ENCODE measurements around the gene HGD. TPM values are rescaled to one million over a fixed set of nuclear protein-coding genes. Genes with fewer than 3 reads are reported as not detected.

HGD gene
- total and polyA plus RNA-seq, 7 experiments from 2014 or later = 0.44 to 4.9 (median 2.6) TPM; not detected in 2

GRCh38 chr3:120710369-120710768 is 28.3 kb upstream of the HGD start:
- Histone ChIP-seq H3K9me3 (ENCODE audit: control insufficient read depth in 2 of 3, low read length in 3 of 3) (no peaks in the 10 kb centered on the region), H3K4me3 (ENCODE audit: low read length) (no peak overlapping the region), H3K27ac (ENCODE audit: low read depth, low read length) (no peak overlapping the region), H3K27me3 (ENCODE audit: control insufficient read depth in 2 of 2, insufficient read depth in 2 of 2, low read length in 2 of 2) (no peaks in the 10 kb centered on the region), H3K4me1 (ENCODE audit: control insufficient read depth in 2 of 2, insufficient read depth in 2 of 2, low read length in 2 of 2) (no peaks in the 10 kb centered on the region), H3K36me3 (ENCODE audit: control insufficient read depth in 2 of 3, insufficient read depth in 3 of 3, low read length in 3 of 3) (peaks cover 0 to 4% (median 0%) of the 10 kb centered on the region in 3 experiments)
- Mint-ChIP-seq H3K9me3 (no peaks in the 10 kb centered on the region), H3K36me3 (peaks cover 0 to 43% (median 25%) of the 10 kb centered on the region in 5 donors), H3K4me1 (peaks cover 0 to 28% (median 17%) of the 10 kb centered on the region in 7 donors), H3K27me3 (no peaks in the 10 kb centered on the region), H3K4me3 (no peak overlapping the region), H3K27ac (no peak overlapping the region)
- intact Hi-C loops (cut with micrococcal nuclease) = loop anchor here in 1 of 2 donors (10.0 kb wide), 1 partner anchor 1246 kb away; the partner anchor contains the start of genes POGLUT1 and TMEM39A
- DNase-seq = no peak
- POLR2A ChIA-PET = interaction anchor here (1.0 kb wide), 1 partner anchor 11 kb away, joined by 3 read pairs; no protein-coding TSS in a partner anchor
- ATAC-seq = no peak
- CTCF ChIA-PET = no interaction called here

DNA sequence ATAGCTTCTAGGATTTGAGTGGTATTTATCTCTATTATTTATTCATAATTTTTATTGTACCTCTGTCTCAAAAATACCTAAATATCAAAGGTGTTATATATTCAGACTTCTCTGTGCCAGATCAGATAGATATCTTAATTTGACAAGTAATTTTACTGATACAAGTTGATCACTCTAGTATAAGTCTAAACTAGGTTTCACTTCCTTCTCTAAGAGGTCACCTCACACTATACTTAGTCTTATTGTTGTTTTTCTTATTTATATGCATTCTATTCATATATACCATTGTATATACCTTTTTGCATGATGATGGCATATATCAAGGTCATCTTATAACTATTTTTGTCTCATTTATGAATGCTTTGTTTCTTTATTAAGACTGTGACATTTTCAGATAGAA is 26.4 kb upstream of the HGD start:
- H3K36me3 ChIP-seq (ENCODE audit: control insufficient read depth in 2 of 3, insufficient read depth in 3 of 3, low read length in 3 of 3) = peaks cover 0 to 4% (median 0%) of the 10 kb centered on the region in 3 experiments
- ChIA-PET CTCF (interaction anchor here (0.6 kb wide), 1 partner anchor 9 kb away, joined by 3 read pairs; no protein-coding TSS in a partner anchor), POLR2A (interaction anchor here (0.6 to 1.4 kb wide), 2 partner anchors 9 to 22 kb away, joined by 3 read pairs; no protein-coding TSS in a partner anchor)
- DNase-seq (no peak), ATAC-seq (no peak)
- no peak overlapping the region for H3K4me3 ChIP-seq (ENCODE audit: low read length)
- H3K9me3 ChIP-seq (ENCODE audit: control insufficient read depth in 2 of 3, low read length in 3 of 3) = no peaks in the 10 kb centered on the region
- no peaks in the 10 kb centered on the region for H3K4me1 ChIP-seq (ENCODE audit: control insufficient read depth in 2 of 2, insufficient read depth in 2 of 2, low read length in 2 of 2)
- no peaks in the 10 kb centered on the region for H3K27me3 ChIP-seq (ENCODE audit: control insufficient read depth in 2 of 2, insufficient read depth in 2 of 2, low read length in 2 of 2)
- intact Hi-C loops (cut with micrococcal nuclease) = loop anchor here in 1 of 2 donors (2.0 to 5.0 kb wide), 2 partner anchors 16 to 34 kb away; partner anchors contain the start of genes GTF2E1 and RABL3
- Mint-ChIP-seq H3K27ac (peak overlapping the region in 2 of 9 donors; percentile 13 to 62), H3K4me3 (no peak overlapping the region), H3K4me1 (peaks cover 0 to 21% (median 10%) of the 10 kb centered on the region in 7 donors), H3K36me3 (peaks cover 8 to 50% (median 34%) of the 10 kb centered on the region in 5 donors), H3K9me3 (peaks cover under 1 to 11% (median 6%) of the 10 kb centered on the region in 11 donors), H3K27me3 (no peaks in the 10 kb centered on the region)
- H3K27ac ChIP-seq (ENCODE audit: low read depth, low read length) = no peak overlapping the region

GRCh38 chr3:120706950-120707349 is 24.9 kb upstream of the HGD start:
- ATAC-seq (no peak), DNase-seq (no peak)
- Mint-ChIP-seq H3K4me1 (peaks cover 0 to 21% (median 6%) of the 10 kb centered on the region in 7 donors), H3K9me3 (peaks cover 3 to 17% (median 8%) of the 10 kb centered on the region in 11 donors), H3K27ac (peak overlapping the region in 5 of 9 donors; percentile 0 to 72 (median 29)), H3K36me3 (peaks cover 8 to 60% (median 45%) of the 10 kb centered on the region in 5 donors), H3K27me3 (no peaks in the 10 kb centered on the region), H3K4me3 (no peak overlapping the region)
- H3K4me3 ChIP-seq (ENCODE audit: low read length) = no peak overlapping the region
- H3K9me3 ChIP-seq (ENCODE audit: control insufficient read depth in 2 of 3, low read length in 3 of 3) = no peaks in the 10 kb centered on the region
- no peak overlapping the region for H3K27ac ChIP-seq (ENCODE audit: low read depth, low read length)
- no peaks in the 10 kb centered on the region for H3K4me1 ChIP-seq (ENCODE audit: control insufficient read depth in 2 of 2, insufficient read depth in 2 of 2, low read length in 2 of 2)
- POLR2A ChIA-PET = no interaction called here
- CTCF ChIA-PET = no interaction called here
- no peaks in the 10 kb centered on the region for H3K27me3 ChIP-seq (ENCODE audit: control insufficient read depth in 2 of 2, insufficient read depth in 2 of 2, low read length in 2 of 2)
- H3K36me3 ChIP-seq (ENCODE audit: control insufficient read depth in 2 of 3, insufficient read depth in 3 of 3, low read length in 3 of 3) = peaks cover 0 to 9% (median 0%) of the 10 kb centered on the region in 3 experiments
- intact Hi-C loops (cut with micrococcal nuclease) = loop anchor here in 1 of 2 donors (5.0 kb wide), 1 partner anchor 35 kb away; the partner anchor contains the start of genes GTF2E1 and RABL3

- Mint-ChIP-seq H3K4me3 (no peak overlapping the region), H3K27me3 (no peaks in the 10 kb centered on the region), H3K27ac (peak overlapping the region in 4 of 9 donors; percentile 0 to 72 (median 18)), H3K4me1 (peaks cover 0 to 21% (median 6%) of the 10 kb centered on the region in 7 donors), H3K36me3 (peaks cover 8 to 67% (median 54%) of the 10 kb centered on the region in 5 donors), H3K9me3 (peaks cover 3 to 17% (median 8%) of the 10 kb centered on the region in 11 donors)
- Histone ChIP-seq H3K4me1 (ENCODE audit: control insufficient read depth in 2 of 2, insufficient read depth in 2 of 2, low read length in 2 of 2) (no peaks in the 10 kb centered on the region), H3K36me3 (ENCODE audit: control insufficient read depth in 2 of 3, insufficient read depth in 3 of 3, low read length in 3 of 3) (peaks cover 0 to 9% (median 0%) of the 10 kb centered on the region in 3 experiments), H3K4me3 (ENCODE audit: low read length) (no peak overlapping the region), H3K9me3 (ENCODE audit: control insufficient read depth in 2 of 3, low read length in 3 of 3) (no peaks in the 10 kb centered on the region), H3K27ac (ENCODE audit: low read depth, low read length) (no peak overlapping the region), H3K27me3 (ENCODE audit: control insufficient read depth in 2 of 2, insufficient read depth in 2 of 2, low read length in 2 of 2) (no peaks in the 10 kb centered on the region)
- intact Hi-C loops (cut with micrococcal nuclease) = loop anchor here in 1 of 2 donors (5.0 kb wide), 1 partner anchor 36 kb away; the partner anchor contains the start of genes GTF2E1 and RABL3
- CTCF ChIA-PET = no interaction called here
- DNase-seq = no peak
- POLR2A ChIA-PET = no interaction called here
- ATAC-seq = no peak
Measured at GRCh38 chr3:120705884-120706582, 24.0 kb upstream of the HGD start.

- H3K4me3 ChIP-seq (ENCODE audit: low read length) = no peak overlapping the region
- no peak for ATAC-seq
- intact Hi-C loops (cut with micrococcal nuclease) = no loop called here
- no peaks in the 10 kb centered on the region for H3K27me3 ChIP-seq (ENCODE audit: control insufficient read depth in 2 of 2, insufficient read depth in 2 of 2, low read length in 2 of 2)
- H3K4me1 Mint-ChIP-seq = peaks cover 0 to 9% (median 3%) of the 10 kb centered on the region in 7 donors
- peaks cover 3 to 16% (median 7%) of the 10 kb centered on the region in 11 donors for H3K9me3 Mint-ChIP-seq
- H3K27ac Mint-ChIP-seq = no peak overlapping the region
- no peaks in the 10 kb centered on the region for H3K9me3 ChIP-seq (ENCODE audit: control insufficient read depth in 2 of 3, low read length in 3 of 3)
- H3K27ac ChIP-seq (ENCODE audit: low read depth, low read length) = no peak overlapping the region
- no peaks in the 10 kb centered on the region for H3K4me1 ChIP-seq (ENCODE audit: control insufficient read depth in 2 of 2, insufficient read depth in 2 of 2, low read length in 2 of 2)
- ChIA-PET CTCF (interaction anchor here (1.1 kb wide), 1 partner anchor 9 kb away, joined by 3 read pairs; no protein-coding TSS in a partner anchor), POLR2A (interaction anchor here (0.6 to 1.2 kb wide), 3 partner anchors 9 to 43 kb away, joined by 3 read pairs; partner anchors contain the start of genes GTF2E1 and RABL3)
- H3K27me3 Mint-ChIP-seq = no peaks in the 10 kb centered on the region
- peaks cover 0 to 22% (median 0%) of the 10 kb centered on the region in 3 experiments for H3K36me3 ChIP-seq (ENCODE audit: control insufficient read depth in 2 of 3, insufficient read depth in 3 of 3, low read length in 3 of 3)
- H3K4me3 Mint-ChIP-seq = no peak overlapping the region
- peaks cover 10 to 65% (median 34%) of the 10 kb centered on the region in 5 donors for H3K36me3 Mint-ChIP-seq
- DNase-seq = no peak
Measured at GRCh38 chr3:120699333-120699732, 17.3 kb upstream of the HGD start.

DNA sequence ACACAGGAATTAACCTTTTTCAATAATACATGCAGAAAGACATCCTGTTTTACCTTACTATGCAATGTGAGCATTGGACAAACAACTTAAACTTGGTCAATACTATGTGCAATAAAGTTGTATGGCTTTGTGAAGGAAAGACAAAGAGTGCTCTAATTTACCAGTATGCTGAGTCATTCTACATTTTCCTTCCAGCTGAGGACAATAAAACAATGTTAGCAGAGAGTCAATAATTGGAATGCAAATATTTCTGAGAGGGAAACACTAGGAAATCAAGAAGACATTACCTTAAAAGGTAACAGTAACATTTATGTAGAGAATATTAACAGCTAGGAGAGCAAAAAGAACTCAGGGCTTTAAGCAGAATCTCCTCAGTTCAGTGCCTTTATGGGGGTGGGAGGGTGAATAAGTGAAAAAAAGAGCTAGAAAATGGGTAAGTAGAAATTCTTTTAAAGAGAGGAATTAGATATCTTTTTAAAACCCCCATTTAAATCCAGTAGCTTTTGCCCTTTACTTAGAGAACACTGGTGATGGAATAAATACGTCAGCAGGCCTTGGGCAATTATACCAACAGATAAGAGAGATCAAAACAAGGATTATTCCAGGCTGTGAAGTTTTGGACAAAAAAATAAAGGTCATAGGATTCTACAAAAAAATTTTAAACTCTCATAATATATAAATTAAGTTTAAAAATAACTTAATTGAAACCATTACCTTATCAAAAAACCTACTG is 11.6 kb upstream of the HGD start:
- no peak for ATAC-seq
- Histone ChIP-seq H3K4me1 (ENCODE audit: control insufficient read depth in 2 of 2, insufficient read depth in 2 of 2, low read length in 2 of 2) (no peaks in the 10 kb centered on the region), H3K27me3 (ENCODE audit: control insufficient read depth in 2 of 2, insufficient read depth in 2 of 2, low read length in 2 of 2) (no peaks in the 10 kb centered on the region), H3K4me3 (ENCODE audit: low read length) (no peak overlapping the region), H3K9me3 (ENCODE audit: control insufficient read depth in 2 of 3, low read length in 3 of 3) (no peaks in the 10 kb centered on the region), H3K27ac (ENCODE audit: low read depth, low read length) (no peak overlapping the region), H3K36me3 (ENCODE audit: control insufficient read depth in 2 of 3, insufficient read depth in 3 of 3, low read length in 3 of 3) (peaks cover 0 to 25% (median 0%) of the 10 kb centered on the region in 3 experiments)
- peaks cover 0 to 10% (median 0%) of the 10 kb centered on the region in 7 donors for H3K4me1 Mint-ChIP-seq
- H3K27me3 Mint-ChIP-seq = no peaks in the 10 kb centered on the region
- intact Hi-C loops (cut with micrococcal nuclease) = loop anchor here in 1 of 2 donors (2.0 kb wide), 1 partner anchor 15 kb away; no protein-coding TSS in a partner anchor
- POLR2A ChIA-PET = interaction anchor here (0.7 kb wide), 1 partner anchor 15 kb away, joined by 4 read pairs; no protein-coding TSS in a partner anchor
- H3K4me3 Mint-ChIP-seq = no peak overlapping the region
- CTCF ChIA-PET = interaction anchor here (0.5 kb wide), 1 partner anchor 1075 kb away, joined by 6 read pairs; no protein-coding TSS in a partner anchor
- peaks cover 10 to 50% (median 24%) of the 10 kb centered on the region in 5 donors for H3K36me3 Mint-ChIP-seq
- no peak for DNase-seq
- H3K9me3 Mint-ChIP-seq = no peaks in the 10 kb centered on the region
- H3K27ac Mint-ChIP-seq = peak overlapping the region in 2 of 9 donors; percentile 29 to 30
